Heart left ventricle (tissue), 16 donors: ENCODE data around the gene RXFP1. TPM values are rescaled to one million over a fixed set of nuclear protein-coding genes. Genes with fewer than 3 reads are reported as not detected.

Source experiments
- ATAC-seq, 4 donors: fragments of 200-7000 bp; cut with Tn5 transposase; one replicate each; pipeline ENCODE4 v1.9.1; 2020 to 2022; ENCODE audit warnings: moderate library complexity in 4 of 4, mild to moderate bottlenecking in 3 of 4, moderate number of reproducible peaks in 1 of 4
- DNase-seq, 5 donors: peaks; one replicate each; pipeline ENCODE4 v3.0.0-alpha.2; 2020
- H3K27ac ChIP-seq, 12 donors: fragments of 200-600 bp; sonication (generic) in 4 of 12; one replicate each; pipeline versions ENCODE4 v1.5.0 to v1.8.0; 2016 to 2022; ENCODE audit warnings: mild to moderate bottlenecking in 2 of 12
- H3K27me3 ChIP-seq, 9 donors: fragments of 200-600 bp; sonication (generic) in 2 of 9; one replicate each; pipeline versions ENCODE4 v1.5.1 to v1.8.0; 2016 to 2022; ENCODE audit warnings: mild to moderate bottlenecking in 3 of 9
- H3K36me3 ChIP-seq, 9 donors: fragments of 200-600 bp; sonication (generic) in 2 of 9; one replicate each; pipeline versions ENCODE4 v1.5.0 to v1.8.0; 2018 to 2022; ENCODE audit warnings: mild to moderate bottlenecking in 2 of 9
- H3K4me1 ChIP-seq, 12 donors: fragments of 200-600 bp; sonication (generic) in 4 of 12; one replicate each; pipeline versions ENCODE4 v1.5.0 to v1.8.0; 2016 to 2022; ENCODE audit warnings: mild to moderate bottlenecking in 3 of 12
- H3K4me3 ChIP-seq, 12 donors: fragments of 200-600 bp; sonication (generic) in 4 of 12; one replicate each; pipeline versions ENCODE4 v1.5.0 to v1.8.0; 2017 to 2022; ENCODE audit warnings: mild to moderate bottlenecking in 9 of 12, moderate library complexity in 4 of 12
- H3K9me3 ChIP-seq, 12 donors: fragments of 200-600 bp; sonication (generic) in 4 of 12; one replicate each; pipeline versions ENCODE4 v1.5.0 to v1.8.0; 2016 to 2022; ENCODE audit warnings: mild to moderate bottlenecking in 1 of 12
- POLR2A ChIP-seq, 2 donors: fragments of 450-650 bp; IDR thresholded peaks; one replicate each; pipeline ENCODE4 v1.6.1; 2017; ENCODE audit warnings: antibody characterized with exemption in 2 of 2, mild to moderate bottlenecking in 2 of 2, moderate library complexity in 2 of 2
- WGBS, 4 donors: extraction: QIAGEN DNeasy Blood & Tissue Kit in 2 of 4; methylation state at CpG; one replicate each; pipeline versions ENCODE4 v1.1.5 to v1.1.7; 2013 to 2018; 5-methylcytosine and 5-hydroxymethylcytosine counted together
- intact Hi-C, 10 donors: fragments of 100-400 bp; cut with DNase I; formaldehyde crosslinking; loops; one replicate each; pipeline versions ENCODE4 v1.11.1 to v1.14.2; 2022
- polyA plus RNA-seq, 2 donors: library from polyadenylated mRNA; stranded (reverse); fragments of 200-250 nt; gene quantifications; one replicate each; pipeline ENCODE4 v1.2.3, GENCODE V29; 2013
- total RNA-seq, 9 donors: library from RNA; depleted of rRNA in 2 of 9; stranded (reverse); fragments of >200 nt in 2 of 9; fragmentation: NEBNext Ultra II Directional in 3 of 9; extraction: Animal tissue kit (Norgen Biotek cat#: 25700) in 3 of 9; gene quantifications; one replicate each; pipeline versions ENCODE4 v1.1.0 to v1.2.4, GENCODE V29; 2016 to 2023
- TF ChIP-seq, protein P1 (sequence below), 12 donors: fragments of 200-600 bp; sonication (generic) in 4 of 12; IDR thresholded peaks; one replicate each; pipeline versions ENCODE4 v1.5.0 to v1.8.0; 2018 to 2022; ENCODE audit warnings: antibody characterized with exemption in 12 of 12, mild to moderate bottlenecking in 5 of 12
- donor health status: ischemic (EF 13 %, LVEDD 7.1; RV severe dilation, severe dysfunction).
- donor health status: healthy with polysubstance abuse.
- donor health status: DM: no; HTN: yes; CAD: no.
- donor health status: DM: no; HTN: no; CAD: no.
- donor health status: ischemic (EF 25% LVEDD 6.9; RV normal size, moderate dysfunction).
- donor health status: ischemic (EF 25% LVEDD 5.7; RV mildly dilated, moderate dysfunction).
- donor health status: healthy.
- donor health status: DM: yes; HTN: yes; CAD: no.
- donor health status: ischemic (EF 35%, LVEDD 5.7; RV mildly dilated, moderate dysfunction).
- donor health status: nonischemic (EF 11% LVEDD 7.7; RV severe dilation, severe dysfunction).
- donor health status: DM: yes; HTN: yes; CAD: no.
- donor health status: PGD.
- donor health status: ischemic (EF 29% LVEDD 5.4; RV normal size, mild dysfunction).
- donor health status: nonischemic (EF 23%, LVEDD 6.1; RV moderate dilation, normal function).

RXFP1 gene
- total and polyA plus RNA-seq, 11 donors = not detected

DNA sequence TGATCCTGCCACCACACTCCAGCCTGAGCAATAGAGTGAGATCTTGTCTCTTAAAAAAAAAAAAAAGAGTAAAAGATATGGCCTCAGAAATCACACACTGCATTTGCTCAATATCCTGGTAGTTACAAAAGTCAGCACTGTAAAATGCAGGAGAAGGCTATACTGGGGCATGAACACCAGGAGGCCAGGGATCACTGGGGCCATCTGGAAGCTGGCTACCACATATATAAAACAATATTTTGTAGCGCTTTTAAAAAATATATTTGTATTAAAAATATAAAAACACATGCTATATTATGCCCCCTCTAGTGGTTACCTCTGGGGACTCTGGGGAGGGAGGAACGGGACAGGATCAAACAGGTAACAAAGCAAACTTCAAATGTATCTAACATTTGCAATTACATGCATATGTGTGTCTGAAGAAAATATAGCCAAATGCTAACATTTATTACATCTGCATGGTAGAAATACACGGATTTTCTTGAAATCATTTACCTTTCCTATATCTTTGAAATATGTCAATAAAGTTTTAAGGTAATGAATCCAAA is 146.0 kb downstream of the RXFP1 start:
- H3K9me3 ChIP-seq = no peaks in the 10 kb centered on the region
- H3K4me3 ChIP-seq = no peak overlapping the region
- H3K36me3 ChIP-seq = peaks cover 0 to 5% (median 0%) of the 10 kb centered on the region in 9 donors
- intact Hi-C loops = no loop called here
- TF ChIP-seq, protein P1, sequence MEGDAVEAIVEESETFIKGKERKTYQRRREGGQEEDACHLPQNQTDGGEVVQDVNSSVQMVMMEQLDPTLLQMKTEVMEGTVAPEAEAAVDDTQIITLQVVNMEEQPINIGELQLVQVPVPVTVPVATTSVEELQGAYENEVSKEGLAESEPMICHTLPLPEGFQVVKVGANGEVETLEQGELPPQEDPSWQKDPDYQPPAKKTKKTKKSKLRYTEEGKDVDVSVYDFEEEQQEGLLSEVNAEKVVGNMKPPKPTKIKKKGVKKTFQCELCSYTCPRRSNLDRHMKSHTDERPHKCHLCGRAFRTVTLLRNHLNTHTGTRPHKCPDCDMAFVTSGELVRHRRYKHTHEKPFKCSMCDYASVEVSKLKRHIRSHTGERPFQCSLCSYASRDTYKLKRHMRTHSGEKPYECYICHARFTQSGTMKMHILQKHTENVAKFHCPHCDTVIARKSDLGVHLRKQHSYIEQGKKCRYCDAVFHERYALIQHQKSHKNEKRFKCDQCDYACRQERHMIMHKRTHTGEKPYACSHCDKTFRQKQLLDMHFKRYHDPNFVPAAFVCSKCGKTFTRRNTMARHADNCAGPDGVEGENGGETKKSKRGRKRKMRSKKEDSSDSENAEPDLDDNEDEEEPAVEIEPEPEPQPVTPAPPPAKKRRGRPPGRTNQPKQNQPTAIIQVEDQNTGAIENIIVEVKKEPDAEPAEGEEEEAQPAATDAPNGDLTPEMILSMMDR (IDR thresholded peaks at IDR 0.05) = peak in 9 of 12 donors; percentile 4 to 50 (median 41)
- no peak for TF ChIP-seq POLR2A (IDR thresholded peaks at IDR 0.05)
- DNase-seq = no peak
- WGBS, 4 donors = 84 to 90% (median 87%) methylated on average over 3 of the region's 3 CpGs
- ATAC-seq = no peak
- H3K4me1 ChIP-seq = peaks cover 0 to 13% (median 10%) of the 10 kb centered on the region in 12 donors
- H3K27ac ChIP-seq = no peak overlapping the region
- no peaks in the 10 kb centered on the region for H3K27me3 ChIP-seq

DNA sequence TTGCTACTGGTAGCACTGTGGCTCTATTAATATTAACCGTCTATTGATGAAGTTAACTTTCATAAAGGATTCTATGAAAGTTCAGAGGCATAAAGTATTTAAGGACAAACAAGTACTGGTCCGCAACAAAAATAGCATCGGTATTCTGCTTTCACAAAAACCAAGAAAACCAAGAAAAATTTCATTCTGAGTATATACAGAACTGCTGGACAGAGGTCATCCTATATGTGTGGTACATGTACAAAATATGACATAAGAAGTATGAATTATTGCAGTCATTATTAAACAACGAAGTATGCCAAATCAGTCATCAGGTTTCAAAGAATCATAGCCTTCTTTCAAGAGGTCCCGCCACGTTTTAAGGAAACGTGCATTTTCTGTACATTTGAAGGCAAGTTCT is 147.6 kb downstream of the RXFP1 start:
- TF ChIP-seq, protein P1 (IDR thresholded peaks at IDR 0.05) = no peak
- TF ChIP-seq POLR2A (IDR thresholded peaks at IDR 0.05) = no peak
- no peak for ATAC-seq
- no peaks in the 10 kb centered on the region for H3K9me3 ChIP-seq
- no peak for DNase-seq
- H3K27me3 ChIP-seq = no peaks in the 10 kb centered on the region
- peaks cover 0 to 26% (median 20%) of the 10 kb centered on the region in 12 donors for H3K4me1 ChIP-seq
- H3K4me3 ChIP-seq = no peak overlapping the region
- peaks cover 0 to 5% (median 0%) of the 10 kb centered on the region in 9 donors for H3K36me3 ChIP-seq
- WGBS, 4 donors = 88 to 89% (median 88%) methylated on average over 7 of the region's 7 CpGs
- intact Hi-C loops = no loop called here
- H3K27ac ChIP-seq = no peak overlapping the region

DNA sequence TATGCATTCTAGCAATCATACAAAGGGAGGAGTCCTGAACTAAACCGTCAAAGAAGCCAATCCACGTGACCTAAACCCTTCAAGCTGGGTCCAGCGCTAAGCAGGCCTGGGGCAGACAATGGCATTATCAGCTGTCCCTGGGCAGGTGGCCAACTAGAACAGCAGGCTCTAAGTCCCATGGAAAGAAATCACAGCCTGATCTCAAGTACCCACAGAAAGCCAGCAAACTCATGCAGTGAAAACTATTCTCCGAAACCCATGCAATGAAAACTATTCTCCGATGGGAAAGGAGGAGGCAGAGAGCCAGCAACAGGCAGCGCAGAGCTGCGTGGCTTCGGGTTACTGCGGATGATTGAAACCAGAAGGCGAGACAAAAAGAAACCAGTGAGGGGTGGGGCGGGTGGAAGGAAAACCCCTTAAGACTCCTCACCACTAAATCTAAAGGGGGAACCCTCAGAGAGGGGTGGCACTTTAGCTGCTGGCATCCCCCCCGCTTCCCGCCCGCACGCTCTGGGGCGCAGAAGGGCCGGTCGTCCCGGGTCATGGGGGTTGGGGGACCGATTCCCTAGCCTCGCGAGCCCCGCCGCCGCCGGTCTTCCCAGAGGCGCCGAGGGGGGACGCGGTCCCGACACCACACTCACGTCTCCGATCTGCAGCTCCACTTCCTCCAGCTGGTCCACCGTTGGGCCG is 149.4 kb downstream of the RXFP1 start:
- H3K27me3 ChIP-seq = no peaks in the 10 kb centered on the region
- H3K27ac ChIP-seq = peak overlapping the region; percentile 93 to 98 (median 96)
- ATAC-seq (peak; percentile 21 to 58 (median 44)), DNase-seq (peak; percentile 77 to 91 (median 80))
- peaks cover 0 to 42% (median 20%) of the 10 kb centered on the region in 12 donors for H3K4me1 ChIP-seq
- H3K4me3 ChIP-seq = peak overlapping the region; percentile 61 to 91 (median 80)
- 0 to 1% (median 0%) methylated on average over 26 to 35 of the region's 35 CpGs for WGBS, 4 donors
- H3K9me3 ChIP-seq = no peaks in the 10 kb centered on the region
- H3K36me3 ChIP-seq = peaks cover 0 to 8% (median 0%) of the 10 kb centered on the region in 9 donors
- intact Hi-C loops = loop anchor here in 2 of 10 donors (5.0 kb wide), 2 partner anchors 96 to 499 kb away; partner anchors contain the start of genes FNIP2 (in 1 of the 2) and GASK1B (in 1 of the 2)
- TF ChIP-seq, protein P1 (IDR thresholded peaks at IDR 0.05) = no peak
- no peak for TF ChIP-seq POLR2A (IDR thresholded peaks at IDR 0.05)

DNA sequence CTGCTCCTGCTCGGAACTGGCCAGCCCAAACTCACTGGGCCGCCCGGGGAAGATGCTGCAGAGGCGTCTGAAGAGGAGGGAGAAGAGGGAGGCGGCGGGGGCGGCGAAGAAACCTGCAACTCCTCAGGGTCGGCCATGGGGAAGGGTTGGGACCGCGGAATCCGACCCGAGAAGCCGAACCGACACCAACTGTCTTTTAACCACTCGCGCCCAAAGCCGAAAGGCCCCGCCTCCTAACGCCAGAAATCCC is 149.9 kb downstream of the RXFP1 start, which contains the start of gene C4orf46:
TSS of gene C4orf46 (minus strand) at position 223 of the 250 bp plus-strand sequence. CDS start at position 137, 86 bp downstream.
- no peaks in the 10 kb centered on the region for H3K27me3 ChIP-seq
- intact Hi-C loops = loop anchor here in 2 of 10 donors (5.0 kb wide), 2 partner anchors 96 to 499 kb away; partner anchors contain the start of genes FNIP2 (in 1 of the 2) and GASK1B (in 1 of the 2)
- TF ChIP-seq, protein P1 (IDR thresholded peaks at IDR 0.05) = no peak
- TF ChIP-seq POLR2A (IDR thresholded peaks at IDR 0.05) = no peak
- peak in 2 of 4 donors; percentile 4 for ATAC-seq
- peak within 1 kb of the TSS; percentile 93 to 98 (median 96) for H3K27ac ChIP-seq
- H3K9me3 ChIP-seq = no peaks in the 10 kb centered on the region
- no peak for DNase-seq
- peak within 1 kb of the TSS; percentile 61 to 91 (median 80) for H3K4me3 ChIP-seq
- peaks cover 0 to 47% (median 20%) of the 10 kb centered on the region in 12 donors for H3K4me1 ChIP-seq
- peaks cover 0 to 8% (median 0%) of the 10 kb centered on the region in 9 donors for H3K36me3 ChIP-seq
- 0 to 1% (median 1%) methylated on average over 16 to 20 of the region's 20 CpGs for WGBS, 4 donors
